ENCODE data around the gene PTPN18.

PTPN18 gene

DNA sequence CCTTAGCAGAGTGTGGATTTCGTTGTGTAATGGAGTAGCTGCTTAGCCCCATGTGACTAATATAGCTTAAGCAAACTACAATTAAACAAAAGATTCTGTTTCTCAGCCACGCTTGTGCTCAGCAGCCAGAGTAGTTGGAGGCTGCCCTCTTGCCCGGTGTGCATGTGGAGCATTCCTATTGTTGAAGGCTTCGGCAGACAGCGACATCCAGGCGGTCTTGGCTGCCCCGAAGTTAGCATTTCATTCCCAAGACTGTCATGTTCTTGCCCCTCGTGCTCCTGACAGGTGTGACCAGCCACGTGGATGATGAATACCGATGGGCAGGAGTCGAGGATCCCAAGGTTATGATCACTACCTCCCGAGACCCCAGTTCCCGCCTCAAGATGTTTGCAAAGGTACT is 10.8 kb upstream of the PTPN18 start:
- H3K36me3 ChIP-seq (ENCODE audit: control insufficient read depth, insufficient read depth, low read length) = peaks cover 33% of the 10 kb centered on the region
- no peak overlapping the region for H3K4me3 ChIP-seq (ENCODE audit: low read length)
- no peak overlapping the region for H3K27ac ChIP-seq (ENCODE audit: low read depth, low read length)
- H3K27me3 ChIP-seq (ENCODE audit: control insufficient read depth, insufficient read depth, low read length) = no peaks in the 10 kb centered on the region
- H3K9ac ChIP-seq (ENCODE audit: low read length) = no peak overlapping the region
- no peaks in the 10 kb centered on the region for H3K4me1 ChIP-seq (ENCODE audit: control insufficient read depth, insufficient read depth, low read length)

DNA sequence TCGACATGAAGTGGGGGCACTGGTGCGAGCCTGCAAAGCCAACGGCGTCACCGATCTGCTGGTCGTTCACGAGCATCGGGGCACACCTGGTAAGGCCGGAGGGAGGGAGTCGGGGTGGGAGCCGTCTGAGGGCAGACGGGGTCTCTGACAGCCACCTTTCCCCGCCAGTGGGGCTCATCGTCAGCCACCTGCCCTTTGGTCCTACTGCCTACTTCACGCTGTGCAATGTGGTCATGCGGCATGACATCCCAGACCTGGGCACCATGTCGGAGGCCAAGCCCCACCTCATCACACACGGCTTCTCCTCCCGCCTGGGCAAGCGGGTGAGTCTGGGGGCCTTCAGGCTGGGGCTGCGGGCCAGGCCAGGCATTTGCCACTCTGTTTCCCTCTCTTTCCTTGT is 10.2 kb upstream of the PTPN18 start:
- Histone ChIP-seq H3K27ac (ENCODE audit: low read depth, low read length) (no peak overlapping the region), H3K9ac (ENCODE audit: low read length) (no peak overlapping the region), H3K4me3 (ENCODE audit: low read length) (no peak overlapping the region), H3K4me1 (ENCODE audit: control insufficient read depth, insufficient read depth, low read length) (no peaks in the 10 kb centered on the region), H3K27me3 (ENCODE audit: control insufficient read depth, insufficient read depth, low read length) (no peaks in the 10 kb centered on the region), H3K36me3 (ENCODE audit: control insufficient read depth, insufficient read depth, low read length) (peaks cover 33% of the 10 kb centered on the region)

DNA sequence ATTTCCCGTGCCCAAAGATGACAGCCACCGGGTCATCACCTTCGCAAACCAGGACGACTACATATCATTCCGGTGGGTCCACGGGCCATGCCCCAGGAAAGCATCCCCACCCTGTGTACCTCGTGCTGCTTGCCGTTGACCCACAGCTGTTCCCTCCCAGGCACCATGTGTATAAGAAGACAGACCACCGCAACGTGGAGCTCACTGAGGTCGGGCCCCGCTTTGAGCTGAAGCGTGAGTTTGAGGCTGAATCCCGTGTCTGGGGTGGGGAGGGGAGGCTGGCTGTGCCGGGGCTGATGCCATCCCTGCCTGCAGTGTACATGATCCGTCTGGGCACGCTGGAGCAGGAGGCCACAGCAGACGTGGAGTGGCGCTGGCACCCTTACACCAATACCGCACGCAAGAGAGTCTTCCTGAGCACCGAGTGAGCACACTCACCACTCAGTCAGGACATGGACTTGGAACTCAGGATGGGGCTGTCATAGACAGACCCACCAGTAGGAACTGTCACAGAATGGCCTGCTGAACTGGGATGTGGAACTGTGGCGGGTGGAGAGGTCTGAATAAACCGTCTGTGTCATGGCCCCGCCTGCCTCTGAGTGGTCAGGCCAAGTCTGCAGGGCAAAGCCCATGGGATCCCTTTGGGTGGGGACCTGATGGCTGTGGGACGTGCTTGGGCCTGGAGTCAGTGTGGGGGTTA is 9.7 kb upstream of the PTPN18 start:
- Histone ChIP-seq H3K4me3 (ENCODE audit: low read length) (no peak overlapping the region), H3K36me3 (ENCODE audit: control insufficient read depth, insufficient read depth, low read length) (peaks cover 33% of the 10 kb centered on the region), H3K27ac (ENCODE audit: low read depth, low read length) (no peak overlapping the region), H3K4me1 (ENCODE audit: control insufficient read depth, insufficient read depth, low read length) (no peaks in the 10 kb centered on the region), H3K27me3 (ENCODE audit: control insufficient read depth, insufficient read depth, low read length) (no peaks in the 10 kb centered on the region), H3K9ac (ENCODE audit: low read length) (no peak overlapping the region)

DNA sequence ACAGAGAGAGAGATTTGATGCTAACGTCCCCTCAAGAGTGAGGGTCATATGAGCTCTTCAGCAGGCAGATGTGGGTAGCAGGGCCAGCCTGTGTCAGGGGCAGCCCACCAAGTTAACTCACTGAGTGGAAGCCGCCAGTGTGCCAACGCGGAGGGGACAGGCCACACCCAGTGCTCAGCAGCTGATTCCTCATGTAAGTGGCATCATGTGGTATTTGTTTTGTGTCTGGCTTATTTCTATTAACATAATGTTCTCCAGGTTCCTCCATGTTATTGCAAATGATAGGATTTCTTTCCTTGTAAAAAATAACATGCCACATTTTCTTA is 9.2 kb upstream of the PTPN18 start:
- peaks cover 33% of the 10 kb centered on the region for H3K36me3 ChIP-seq (ENCODE audit: control insufficient read depth, insufficient read depth, low read length)
- no peaks in the 10 kb centered on the region for H3K4me1 ChIP-seq (ENCODE audit: control insufficient read depth, insufficient read depth, low read length)

DNA sequence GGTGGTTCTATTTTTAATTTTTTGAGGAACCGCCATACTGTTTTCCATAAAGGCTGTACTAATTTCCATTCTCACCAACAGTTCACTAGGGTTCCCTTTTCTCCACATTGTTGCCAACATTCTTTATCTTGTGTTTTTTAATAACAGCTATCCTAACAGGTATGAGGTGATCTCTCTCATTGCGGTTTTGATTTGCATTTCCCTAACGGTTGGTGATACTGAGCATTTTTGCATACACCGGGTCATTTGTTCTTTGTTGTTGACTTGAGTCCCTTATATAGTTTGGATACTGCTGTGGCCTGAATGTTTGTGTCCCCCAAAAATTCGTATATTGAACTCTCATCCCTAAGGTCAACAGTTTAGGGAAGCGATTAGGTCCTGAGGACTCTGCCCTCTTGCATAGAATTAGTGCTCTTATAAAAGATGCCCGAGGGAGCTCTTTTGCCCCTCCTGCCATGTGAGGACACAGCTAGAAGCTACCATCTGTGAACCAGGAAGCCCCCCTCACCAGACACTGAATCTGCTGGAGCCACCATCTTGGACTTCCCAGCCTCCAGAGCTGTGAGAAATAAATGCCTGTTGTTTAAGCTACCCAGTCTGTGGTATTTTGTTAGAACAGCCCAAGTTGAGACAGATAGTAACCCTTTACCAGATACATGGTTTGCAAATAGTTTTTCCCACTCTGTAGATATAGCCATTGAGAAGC is 8.5 kb upstream of the PTPN18 start:
- H3K27me3 ChIP-seq (ENCODE audit: control insufficient read depth, insufficient read depth, low read length) = no peaks in the 10 kb centered on the region
- H3K9ac ChIP-seq (ENCODE audit: low read length) = no peak overlapping the region
- H3K36me3 ChIP-seq (ENCODE audit: control insufficient read depth, insufficient read depth, low read length) = peaks cover 33% of the 10 kb centered on the region
- no peaks in the 10 kb centered on the region for H3K4me1 ChIP-seq (ENCODE audit: control insufficient read depth, insufficient read depth, low read length)
- H3K4me3 ChIP-seq (ENCODE audit: low read length) = no peak overlapping the region
- H3K27ac ChIP-seq (ENCODE audit: low read depth, low read length) = no peak overlapping the region

More for the DNA sequence above, 9.2 kb upstream of the PTPN18 start:
- Histone ChIP-seq H3K27me3 (ENCODE audit: control insufficient read depth, insufficient read depth, low read length) (no peaks in the 10 kb centered on the region), H3K27ac (ENCODE audit: low read depth, low read length) (no peak overlapping the region), H3K9ac (ENCODE audit: low read length) (no peak overlapping the region), H3K4me3 (ENCODE audit: low read length) (no peak overlapping the region)

DNA sequence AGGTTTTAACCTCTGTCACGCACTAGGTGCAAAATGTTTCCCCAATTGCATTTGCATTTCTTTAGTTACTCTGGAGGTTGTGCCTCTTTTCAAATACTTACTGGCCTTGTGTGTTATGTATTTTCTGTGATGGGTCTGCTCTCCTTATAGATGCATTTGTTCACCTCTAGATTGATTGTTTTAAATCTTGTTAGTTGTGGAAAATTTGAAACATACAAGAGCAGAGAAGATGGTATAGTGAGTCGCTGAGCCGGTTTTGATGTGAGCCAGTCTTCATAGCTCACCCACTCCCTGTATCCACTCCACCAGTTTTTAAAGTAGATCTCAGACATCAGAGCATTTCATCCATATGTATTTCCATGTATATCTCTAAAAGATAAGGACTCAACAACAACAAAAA is 6.7 kb upstream of the PTPN18 start:
- Histone ChIP-seq H3K9ac (ENCODE audit: low read length) (no peak overlapping the region), H3K27me3 (ENCODE audit: control insufficient read depth, insufficient read depth, low read length) (no peaks in the 10 kb centered on the region), H3K36me3 (ENCODE audit: control insufficient read depth, insufficient read depth, low read length) (peaks cover 33% of the 10 kb centered on the region), H3K4me3 (ENCODE audit: low read length) (no peak overlapping the region), H3K27ac (ENCODE audit: low read depth, low read length) (no peak overlapping the region), H3K4me1 (ENCODE audit: control insufficient read depth, insufficient read depth, low read length) (no peaks in the 10 kb centered on the region)

DNA sequence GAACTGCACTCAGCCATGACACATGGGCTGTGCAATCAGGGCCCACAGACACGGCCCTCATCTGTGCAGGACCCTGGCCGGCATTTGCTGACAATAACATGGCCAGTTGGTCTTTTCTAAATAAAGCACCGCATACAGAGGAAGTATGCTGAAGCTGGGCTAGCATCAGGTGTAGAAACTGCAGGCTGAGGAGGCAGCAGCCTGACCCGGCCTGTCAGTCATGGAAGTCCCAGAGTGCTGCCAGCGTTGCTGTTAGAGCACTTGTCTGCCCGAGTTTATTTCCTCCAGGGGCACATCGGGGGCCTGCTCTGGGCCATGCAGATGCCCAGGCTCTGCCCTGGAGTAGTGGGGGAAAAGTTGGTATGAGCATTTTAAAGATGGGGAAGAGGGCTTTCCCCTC is 4.1 kb upstream of the PTPN18 start:
- Histone ChIP-seq H3K36me3 (ENCODE audit: control insufficient read depth, insufficient read depth, low read length) (peaks cover 9% of the 10 kb centered on the region), H3K27ac (ENCODE audit: low read depth, low read length) (no peak overlapping the region), H3K4me3 (ENCODE audit: low read length) (no peak overlapping the region), H3K4me1 (ENCODE audit: control insufficient read depth, insufficient read depth, low read length) (peaks cover 7% of the 10 kb centered on the region), H3K27me3 (ENCODE audit: control insufficient read depth, insufficient read depth, low read length) (no peaks in the 10 kb centered on the region), H3K9ac (ENCODE audit: low read length) (no peak overlapping the region)

DNA sequence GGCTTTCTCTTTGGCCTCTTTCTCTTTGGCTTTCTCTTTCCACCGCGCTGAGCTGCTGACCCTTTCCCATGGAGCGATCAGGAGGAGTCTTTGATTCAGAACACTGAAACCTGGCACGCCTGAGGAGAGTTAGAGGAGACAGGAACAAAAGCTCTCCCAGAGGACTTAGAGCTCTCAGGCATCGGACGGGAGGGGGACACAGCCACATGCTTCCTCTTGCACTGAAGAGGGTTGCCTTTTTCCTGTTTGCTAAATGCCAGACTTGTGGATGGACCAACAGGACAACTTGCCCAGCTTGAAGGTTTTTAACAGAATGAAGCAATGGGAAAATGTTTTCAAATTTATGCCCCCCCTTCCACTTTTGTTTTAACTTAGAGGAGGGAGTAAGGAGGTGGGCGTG is 3.6 kb upstream of the PTPN18 start:
- Histone ChIP-seq H3K36me3 (ENCODE audit: control insufficient read depth, insufficient read depth, low read length) (peaks cover 5% of the 10 kb centered on the region), H3K27ac (ENCODE audit: low read depth, low read length) (no peak overlapping the region), H3K27me3 (ENCODE audit: control insufficient read depth, insufficient read depth, low read length) (no peaks in the 10 kb centered on the region), H3K4me1 (ENCODE audit: control insufficient read depth, insufficient read depth, low read length) (peaks cover 7% of the 10 kb centered on the region), H3K9ac (ENCODE audit: low read length) (no peak overlapping the region), H3K4me3 (ENCODE audit: low read length) (no peak overlapping the region)

DNA sequence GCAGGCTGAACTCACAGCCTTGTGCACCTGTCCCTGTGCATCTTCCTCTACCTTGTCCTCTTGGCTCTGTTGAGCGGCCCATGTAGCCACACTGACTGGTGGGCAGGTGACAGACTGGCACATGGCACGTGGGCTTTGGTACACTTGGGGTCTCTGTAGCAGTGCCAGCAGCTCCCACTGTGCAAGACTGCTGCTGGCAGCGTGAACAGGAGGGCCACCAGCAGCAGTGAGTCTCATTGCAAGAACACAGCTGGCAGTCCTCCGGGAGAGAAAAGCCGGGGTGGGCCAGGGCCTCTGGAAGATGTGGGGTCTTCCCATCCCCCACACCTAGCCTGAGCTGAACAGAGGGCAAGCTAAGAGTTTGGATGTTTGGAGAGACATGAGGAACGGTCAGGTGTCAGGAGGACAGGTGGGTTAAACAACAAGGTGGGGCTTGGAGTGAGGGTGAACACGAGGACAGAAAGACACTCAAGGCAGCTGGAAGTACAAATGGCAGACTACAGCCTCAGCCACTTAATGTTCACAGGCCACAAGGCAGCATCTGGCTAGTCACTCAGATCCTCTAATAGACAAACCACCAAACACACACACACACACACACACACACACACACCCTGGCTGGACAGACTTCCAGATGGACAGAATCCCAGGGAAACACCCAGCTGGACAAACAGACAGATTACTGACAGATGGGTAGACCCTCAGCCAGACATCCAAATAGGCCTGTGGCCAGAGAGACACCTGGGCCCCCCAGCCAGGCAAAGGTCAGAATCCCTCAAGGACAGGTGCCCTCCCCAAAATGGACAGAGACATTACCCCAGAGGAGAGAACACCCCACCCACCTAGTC is 2.3 kb upstream of the PTPN18 start:
- H3K27ac ChIP-seq (ENCODE audit: low read depth, low read length) = no peak overlapping the region
- no peak overlapping the region for H3K4me3 ChIP-seq (ENCODE audit: low read length)
- H3K9ac ChIP-seq (ENCODE audit: low read length) = no peak overlapping the region
- peaks cover under 1% of the 10 kb centered on the region for H3K36me3 ChIP-seq (ENCODE audit: control insufficient read depth, insufficient read depth, low read length)
- H3K27me3 ChIP-seq (ENCODE audit: control insufficient read depth, insufficient read depth, low read length) = no peaks in the 10 kb centered on the region
- peaks cover 7% of the 10 kb centered on the region for H3K4me1 ChIP-seq (ENCODE audit: control insufficient read depth, insufficient read depth, low read length)

DNA sequence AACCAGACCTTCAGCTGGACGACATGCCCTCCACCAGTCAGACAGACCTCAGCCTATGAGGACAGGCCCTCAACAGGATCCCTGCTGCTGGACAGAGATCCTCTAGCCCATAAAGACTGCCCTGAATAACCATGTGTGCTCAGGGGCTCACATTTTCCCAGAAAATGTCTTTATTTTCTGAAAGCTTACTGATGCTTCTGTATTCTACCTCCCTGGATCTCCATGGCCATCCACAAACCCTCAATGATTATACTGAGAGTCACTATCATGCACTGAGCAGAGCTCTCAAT is 1.8 kb upstream of the PTPN18 start:
- peaks cover 7% of the 10 kb centered on the region for H3K4me1 ChIP-seq (ENCODE audit: control insufficient read depth, insufficient read depth, low read length)
- H3K4me3 ChIP-seq (ENCODE audit: low read length) = no peak overlapping the region
- H3K9ac ChIP-seq (ENCODE audit: low read length) = no peak overlapping the region
- no peaks in the 10 kb centered on the region for H3K36me3 ChIP-seq (ENCODE audit: control insufficient read depth, insufficient read depth, low read length)
- no peak overlapping the region for H3K27ac ChIP-seq (ENCODE audit: low read depth, low read length)
- H3K27me3 ChIP-seq (ENCODE audit: control insufficient read depth, insufficient read depth, low read length) = no peaks in the 10 kb centered on the region

DNA sequence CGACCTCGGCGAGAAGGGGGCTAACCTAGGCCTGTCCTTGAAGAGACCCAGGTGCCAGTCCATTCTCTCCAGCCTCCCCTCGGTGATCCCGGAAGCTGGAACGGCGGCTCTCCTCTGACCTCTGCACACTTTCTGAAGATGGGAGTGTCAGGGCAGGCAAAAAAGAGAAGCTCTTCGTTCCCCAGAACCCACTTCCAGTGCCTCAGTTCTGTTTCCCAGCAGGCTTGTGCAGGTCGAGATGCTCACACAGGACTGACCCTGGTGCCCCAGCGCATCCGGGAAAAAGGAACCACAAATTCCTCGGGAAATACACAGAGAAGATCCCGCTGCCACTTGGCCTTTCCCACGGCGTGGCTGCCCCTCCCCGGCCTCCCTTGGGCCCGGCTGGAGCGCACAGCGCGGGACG is 681 bp upstream of the PTPN18 start:
- H3K4me3 ChIP-seq (ENCODE audit: low read length) = peak overlapping the region; percentile 92
- H3K4me1 ChIP-seq (ENCODE audit: control insufficient read depth, insufficient read depth, low read length) = peaks cover 7% of the 10 kb centered on the region
- peak overlapping the region; percentile 65 for H3K9ac ChIP-seq (ENCODE audit: low read length)
- H3K36me3 ChIP-seq (ENCODE audit: control insufficient read depth, insufficient read depth, low read length) = no peaks in the 10 kb centered on the region
- no peak overlapping the region for H3K27ac ChIP-seq (ENCODE audit: low read depth, low read length)
- H3K27me3 ChIP-seq (ENCODE audit: control insufficient read depth, insufficient read depth, low read length) = no peaks in the 10 kb centered on the region

DNA sequence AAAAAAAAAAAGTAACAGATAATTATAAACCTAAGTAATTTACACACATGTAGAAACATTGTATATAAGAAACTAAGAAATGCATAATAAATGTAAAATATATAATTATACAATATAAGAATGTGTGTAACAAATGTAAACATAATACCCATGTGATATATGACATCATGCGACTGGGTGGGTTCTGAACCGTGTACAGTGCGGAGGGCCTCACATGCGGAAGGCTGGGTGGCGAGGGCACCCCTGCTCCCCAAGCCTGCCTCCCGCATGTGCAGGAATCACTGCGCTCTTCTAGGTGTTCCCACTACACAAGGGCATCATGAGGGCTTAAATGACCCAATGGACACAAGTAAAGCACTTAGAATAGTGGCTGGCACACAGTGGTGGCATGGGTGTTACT is 2.0 kb downstream of the PTPN18 start:
- no peaks in the 10 kb centered on the region for H3K27me3 ChIP-seq (ENCODE audit: control insufficient read depth, insufficient read depth, low read length)
- H3K27ac ChIP-seq (ENCODE audit: low read depth, low read length) = no peak overlapping the region
- no peak overlapping the region for H3K4me3 ChIP-seq (ENCODE audit: low read length)
- H3K9ac ChIP-seq (ENCODE audit: low read length) = no peak overlapping the region
- peaks cover 7% of the 10 kb centered on the region for H3K4me1 ChIP-seq (ENCODE audit: control insufficient read depth, insufficient read depth, low read length)
- H3K36me3 ChIP-seq (ENCODE audit: control insufficient read depth, insufficient read depth, low read length) = no peaks in the 10 kb centered on the region
